ENCODE data around the gene MLYCD. TPM values are rescaled to one million over a fixed set of nuclear protein-coding genes. Genes with fewer than 3 reads are reported as not detected.
"Not testable (repeated sequence)": the region's sequence is repeated elsewhere in the genome, so short reads cannot be mapped to it uniquely, and the experiment has no call there.

MLYCD gene
- total RNA-seq, 1 donor from 2014 or later: 2.8 TPM

- Histone ChIP-seq H3K79me2 (ENCODE audit: insufficient read depth, low read length) (no peaks in the 10 kb centered on the region), H3K4me2 (ENCODE audit: low read length) (no peak overlapping the region), H3K4me1 (ENCODE audit: insufficient read depth, low read length) (no peaks in the 10 kb centered on the region), H3K4me3 (ENCODE audit: insufficient read depth, low read depth, low read length) (no peak overlapping the region), H3K36me3 (ENCODE audit: insufficient read depth, low read length) (no peaks in the 10 kb centered on the region), H4K20me1 (ENCODE audit: insufficient read depth, low read length) (no peaks in the 10 kb centered on the region), H3K9me3 (ENCODE audit: insufficient read depth, low read depth, low read length) (no peaks in the 10 kb centered on the region), H2AFZ (ENCODE audit: low read depth, low read length) (peak overlapping the region; percentile 54), H3K27ac (ENCODE audit: low read depth, low read length) (no peak overlapping the region), H3K27me3 (ENCODE audit: insufficient read depth, low read length) (peaks cover 3% of the 10 kb centered on the region), H3K9ac (ENCODE audit: low read length) (no peak overlapping the region)
- H3K36me3 Mint-ChIP-seq (ENCODE audit: low read depth, unreplicated experiment): peaks cover 8% of the 10 kb centered on the region
- peaks cover 5% of the 10 kb centered on the region for H3K9me3 Mint-ChIP-seq (ENCODE audit: unreplicated experiment)
- peaks cover 13% of the 10 kb centered on the region for H3K27me3 Mint-ChIP-seq (ENCODE audit: low read depth, unreplicated experiment)
- H3K4me1 Mint-ChIP-seq (ENCODE audit: low read depth, unreplicated experiment): peaks cover 8% of the 10 kb centered on the region
- no peak overlapping the region for H3K4me3 Mint-ChIP-seq (ENCODE audit: unreplicated experiment)
- no peak for TF ChIP-seq EZH2 (IDR thresholded peaks at IDR 0.05; ENCODE audit: insufficient read depth, low read length)
- TF ChIP-seq CTCF (IDR thresholded peaks at IDR 0.05; ENCODE audit: insufficient read depth, low read depth, low read length): no peak
- H3K27ac Mint-ChIP-seq (ENCODE audit: unreplicated experiment): peak overlapping the region; percentile 42
- DNase-seq (ENCODE audit: low read depth) (no peak), FAIRE-seq (no peak)
These were observed 40.4 kb downstream of the MLYCD start for GRCh38 chr16:83939266-83939855.

GRCh38 chr16:83940119-83940518 lies 41.2 kb downstream of the MLYCD start:
- no peaks in the 10 kb centered on the region for H3K36me3 ChIP-seq (ENCODE audit: insufficient read depth, low read length)
- Mint-ChIP-seq H3K4me1 (ENCODE audit: low read depth, unreplicated experiment) (peaks cover 8% of the 10 kb centered on the region), H3K9me3 (ENCODE audit: unreplicated experiment) (peaks cover 5% of the 10 kb centered on the region), H3K4me3 (ENCODE audit: unreplicated experiment) (no peak overlapping the region), H3K27ac (ENCODE audit: unreplicated experiment) (no peak overlapping the region), H3K27me3 (ENCODE audit: low read depth, unreplicated experiment) (peaks cover 13% of the 10 kb centered on the region), H3K36me3 (ENCODE audit: low read depth, unreplicated experiment) (peaks cover 8% of the 10 kb centered on the region)
- H3K27ac ChIP-seq (ENCODE audit: low read depth, low read length): no peak overlapping the region
- H3K4me3 ChIP-seq (ENCODE audit: insufficient read depth, low read depth, low read length): no peak overlapping the region
- H3K4me2 ChIP-seq (ENCODE audit: low read length): no peak overlapping the region
- TF ChIP-seq CTCF (IDR thresholded peaks at IDR 0.05; ENCODE audit: insufficient read depth, low read depth, low read length) (no peak), EZH2 (IDR thresholded peaks at IDR 0.05; ENCODE audit: insufficient read depth, low read length) (no peak)
- DNase-seq (ENCODE audit: low read depth) (no peak), FAIRE-seq (no peak)
- no peaks in the 10 kb centered on the region for H3K9me3 ChIP-seq (ENCODE audit: insufficient read depth, low read depth, low read length)
- no peaks in the 10 kb centered on the region for H3K79me2 ChIP-seq (ENCODE audit: insufficient read depth, low read length)
- H2AFZ ChIP-seq (ENCODE audit: low read depth, low read length): no peak overlapping the region
- no peaks in the 10 kb centered on the region for H3K4me1 ChIP-seq (ENCODE audit: insufficient read depth, low read length)
- peaks cover 3% of the 10 kb centered on the region for H3K27me3 ChIP-seq (ENCODE audit: insufficient read depth, low read length)
- H4K20me1 ChIP-seq (ENCODE audit: insufficient read depth, low read length): no peaks in the 10 kb centered on the region
- no peak overlapping the region for H3K9ac ChIP-seq (ENCODE audit: low read length)

GRCh38 chr16:83940630-83941378 lies 41.9 kb downstream of the MLYCD start:
- Histone ChIP-seq H3K36me3 (ENCODE audit: insufficient read depth, low read length) (no peaks in the 10 kb centered on the region), H4K20me1 (ENCODE audit: insufficient read depth, low read length) (no peaks in the 10 kb centered on the region), H3K4me2 (ENCODE audit: low read length) (no peak overlapping the region), H3K27me3 (ENCODE audit: insufficient read depth, low read length) (peaks cover 3% of the 10 kb centered on the region), H3K27ac (ENCODE audit: low read depth, low read length) (no peak overlapping the region), H2AFZ (ENCODE audit: low read depth, low read length) (no peak overlapping the region), H3K4me3 (ENCODE audit: insufficient read depth, low read depth, low read length) (no peak overlapping the region), H3K79me2 (ENCODE audit: insufficient read depth, low read length) (no peaks in the 10 kb centered on the region), H3K9ac (ENCODE audit: low read length) (no peak overlapping the region), H3K4me1 (ENCODE audit: insufficient read depth, low read length) (no peaks in the 10 kb centered on the region), H3K9me3 (ENCODE audit: insufficient read depth, low read depth, low read length) (no peaks in the 10 kb centered on the region)
- peaks cover 8% of the 10 kb centered on the region for H3K4me1 Mint-ChIP-seq (ENCODE audit: low read depth, unreplicated experiment)
- TF ChIP-seq EZH2 (IDR thresholded peaks at IDR 0.05; ENCODE audit: insufficient read depth, low read length) (no peak), CTCF (IDR thresholded peaks at IDR 0.05; ENCODE audit: insufficient read depth, low read depth, low read length) (no peak)
- peaks cover 5% of the 10 kb centered on the region for H3K9me3 Mint-ChIP-seq (ENCODE audit: unreplicated experiment)
- no peak overlapping the region for H3K4me3 Mint-ChIP-seq (ENCODE audit: unreplicated experiment)
- H3K36me3 Mint-ChIP-seq (ENCODE audit: low read depth, unreplicated experiment): peaks cover 8% of the 10 kb centered on the region
- H3K27ac Mint-ChIP-seq (ENCODE audit: unreplicated experiment): no peak overlapping the region
- no peak for DNase-seq (ENCODE audit: low read depth)
- no peak for FAIRE-seq
- peaks cover 9% of the 10 kb centered on the region for H3K27me3 Mint-ChIP-seq (ENCODE audit: low read depth, unreplicated experiment)

GRCh38 chr16:83941546-83941945 lies 42.6 kb downstream of the MLYCD start:
- not testable (repeated sequence) for H3K27ac Mint-ChIP-seq (ENCODE audit: unreplicated experiment); H3K9me3 ChIP-seq (ENCODE audit: insufficient read depth, low read depth, low read length); H3K4me3 ChIP-seq (ENCODE audit: insufficient read depth, low read depth, low read length); H4K20me1 ChIP-seq (ENCODE audit: insufficient read depth, low read length); H3K4me3 Mint-ChIP-seq (ENCODE audit: unreplicated experiment); H3K9me3 Mint-ChIP-seq (ENCODE audit: unreplicated experiment); H3K4me1 ChIP-seq (ENCODE audit: insufficient read depth, low read length); H3K27me3 ChIP-seq (ENCODE audit: insufficient read depth, low read length); H3K79me2 ChIP-seq (ENCODE audit: insufficient read depth, low read length); H3K36me3 Mint-ChIP-seq (ENCODE audit: low read depth, unreplicated experiment); H3K36me3 ChIP-seq (ENCODE audit: insufficient read depth, low read length); DNase-seq (ENCODE audit: low read depth); H3K9ac ChIP-seq (ENCODE audit: low read length); H3K4me2 ChIP-seq (ENCODE audit: low read length); H2AFZ ChIP-seq (ENCODE audit: low read depth, low read length); H3K27ac ChIP-seq (ENCODE audit: low read depth, low read length); FAIRE-seq; H3K4me1 Mint-ChIP-seq (ENCODE audit: low read depth, unreplicated experiment)
- H3K27me3 Mint-ChIP-seq (ENCODE audit: low read depth, unreplicated experiment): peaks cover 12% of the 10 kb centered on the region

Data from astrocyte (in vitro differentiated cells and primary cell).